ENCODE data around the gene RBM19.

RBM19 gene

GRCh38 chr12:113900716-113901115, 65.4 kb downstream of the RBM19 start:
- no peak for DNase-seq

DNA sequence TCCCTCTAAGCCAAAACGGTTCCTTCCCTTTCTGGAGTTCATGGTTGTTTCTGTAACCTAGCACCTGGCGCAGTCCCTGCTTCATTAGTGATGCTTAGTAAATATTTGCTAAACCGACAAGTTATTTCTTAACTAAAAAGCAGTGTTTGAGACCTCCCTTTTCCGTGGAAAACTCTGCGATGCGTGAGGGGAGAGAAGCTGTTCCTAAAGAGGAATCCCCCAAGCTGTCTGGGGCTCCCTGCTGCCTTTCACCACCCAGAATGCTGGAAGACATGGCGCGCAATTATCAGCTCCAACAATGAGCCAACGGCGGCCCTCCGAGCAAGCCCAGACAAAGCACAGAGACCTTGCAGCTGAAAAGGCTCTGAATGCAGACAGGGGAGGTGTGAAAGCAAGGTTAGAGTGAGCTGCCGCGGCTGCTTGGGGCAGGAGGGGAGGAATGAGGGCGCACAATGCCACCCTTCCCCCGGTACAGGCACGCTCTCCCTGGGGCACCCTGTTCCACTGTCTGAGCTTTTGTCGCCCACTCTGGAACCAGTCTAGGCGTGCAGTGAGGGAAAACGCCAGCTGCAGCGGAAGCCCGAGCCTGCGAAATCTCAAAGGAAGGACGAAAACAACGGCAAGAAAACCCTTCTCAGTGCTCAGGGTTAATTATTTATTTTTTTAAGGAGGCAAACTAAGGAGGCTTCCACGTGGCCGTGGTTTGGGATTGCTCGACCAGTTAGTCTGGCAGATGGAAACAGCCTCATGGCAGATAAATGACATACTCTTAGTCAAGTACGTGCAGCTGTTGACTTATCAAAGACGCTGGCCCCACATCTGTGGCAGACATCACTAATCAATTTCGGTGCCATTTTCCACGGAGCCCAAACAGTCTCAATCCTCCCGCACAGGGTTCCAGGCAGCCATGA, 66.3 kb downstream of the RBM19 start:
- DNase-seq = no peak

DNA sequence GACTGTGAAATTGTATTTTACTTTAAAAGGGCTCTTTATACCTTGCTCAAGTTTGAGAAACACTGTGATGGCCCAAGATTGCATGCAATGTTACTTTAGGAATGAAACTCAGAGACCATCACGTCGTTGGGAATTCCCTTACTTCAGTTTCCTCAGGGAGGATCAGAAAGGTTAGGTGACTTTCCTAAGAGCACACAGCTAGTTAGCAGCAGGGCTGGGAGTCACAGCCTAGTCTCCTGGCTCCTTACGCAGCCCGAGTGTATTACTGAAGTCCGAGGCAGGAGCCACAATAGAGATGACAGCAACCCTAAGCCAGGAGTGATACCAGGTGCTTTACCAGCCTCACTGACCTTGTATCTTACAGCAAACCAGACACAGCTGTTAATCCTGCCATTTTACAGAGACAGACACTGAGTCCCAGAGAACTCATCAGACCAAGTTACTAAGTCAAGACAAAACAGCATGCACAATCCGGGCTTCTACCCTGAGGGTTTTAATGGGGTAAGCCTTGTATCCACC, 67.0 kb downstream of the RBM19 start:
- DNase-seq = no peak

DNA sequence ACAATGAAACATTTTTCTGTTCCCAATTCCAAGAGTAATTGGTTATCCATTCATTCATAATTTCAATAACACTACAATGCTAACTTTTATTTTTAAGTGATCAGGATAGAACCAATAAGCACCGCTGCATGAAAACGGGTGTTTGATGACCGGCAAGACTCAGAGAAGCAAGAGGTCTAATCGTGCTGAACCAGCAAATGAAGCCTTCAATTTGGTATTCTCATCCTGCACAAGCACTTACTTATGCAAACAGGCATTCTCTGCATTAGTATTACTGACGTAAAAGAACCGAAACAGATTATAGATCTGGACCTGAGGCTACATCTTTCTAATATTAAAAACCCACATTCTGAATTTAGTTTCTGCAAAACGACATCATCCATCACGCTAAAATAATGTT, 67.7 kb downstream of the RBM19 start:
- DNase-seq = no peak

GRCh38 chr12:113897406-113897805, 68.7 kb downstream of the RBM19 start:
- DNase-seq = no peak

DNA sequence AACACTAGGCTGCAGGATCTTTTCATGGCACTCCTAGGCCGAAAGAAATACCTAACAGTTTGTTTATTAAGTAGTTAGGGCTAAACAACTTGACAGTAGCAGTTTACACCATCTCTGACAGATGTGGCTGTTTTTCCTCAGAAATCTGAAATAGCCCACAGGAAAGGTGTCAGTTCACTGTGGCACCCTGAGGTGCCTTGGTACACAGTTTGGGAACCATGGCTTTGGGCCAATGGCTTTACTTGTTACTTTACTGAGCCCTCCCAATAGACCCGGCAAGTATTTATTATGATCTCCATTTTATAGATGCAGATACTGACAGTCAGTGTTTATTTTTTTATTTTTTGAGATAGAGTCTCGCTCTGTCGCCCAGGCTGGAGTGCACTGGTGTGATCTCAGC, 69.3 kb downstream of the RBM19 start:
- no peak for DNase-seq

DNA sequence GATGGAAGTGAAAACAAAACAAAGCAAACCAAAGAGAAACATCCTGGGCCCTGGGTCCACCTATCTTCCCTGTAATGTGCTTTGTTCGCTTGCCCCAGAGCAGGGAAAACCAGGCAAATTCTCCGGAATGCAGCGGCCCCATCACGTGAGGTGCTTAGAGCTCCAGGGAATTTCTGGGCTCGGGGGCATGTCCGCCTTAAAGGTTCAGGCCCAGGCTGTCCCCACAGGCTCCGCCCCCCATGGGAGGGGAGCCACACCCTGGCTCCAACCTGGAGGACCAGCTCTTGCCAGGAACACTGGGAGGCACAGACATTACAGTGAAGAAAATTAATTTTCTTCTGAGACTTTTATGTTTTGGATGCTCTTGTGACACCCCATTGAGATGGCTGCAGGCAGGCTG, 69.9 kb downstream of the RBM19 start:
- no peak for DNase-seq

GRCh38 chr12:113895176-113895575, 70.9 kb downstream of the RBM19 start:
- DNase-seq = no peak

- DNase-seq = no peak
Observed at GRCh38 chr12:113894697-113895096, 71.4 kb downstream of the RBM19 start.

DNA sequence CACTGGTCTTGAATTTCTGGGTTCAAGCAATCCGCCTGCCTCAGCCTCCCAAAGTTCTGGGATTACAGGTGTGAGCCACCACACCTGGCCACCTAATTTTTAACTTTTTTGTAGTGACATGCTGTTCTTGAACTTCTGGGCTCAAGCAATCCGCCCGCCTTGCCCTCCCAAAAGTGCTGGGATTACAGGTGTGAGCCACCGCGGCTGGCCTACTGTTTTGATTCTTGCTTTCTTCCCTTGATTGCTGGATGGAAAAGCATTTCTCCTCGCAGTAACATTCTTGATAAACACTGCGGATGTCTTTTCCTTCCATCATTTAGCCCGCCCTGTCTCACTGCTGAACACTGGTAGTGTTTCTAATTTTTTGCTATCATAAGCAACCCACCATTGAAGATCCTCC, 72.9 kb downstream of the RBM19 start:
- no peak for DNase-seq

GRCh38 chr12:113892556-113892955, 73.6 kb downstream of the RBM19 start:
- no peak for DNase-seq

- DNase-seq = no peak
Observed at GRCh38 chr12:113891739-113892520, 74.2 kb downstream of the RBM19 start.

- DNase-seq = no peak
Observed at GRCh38 chr12:113891167-113891692, 74.9 kb downstream of the RBM19 start.

DNA sequence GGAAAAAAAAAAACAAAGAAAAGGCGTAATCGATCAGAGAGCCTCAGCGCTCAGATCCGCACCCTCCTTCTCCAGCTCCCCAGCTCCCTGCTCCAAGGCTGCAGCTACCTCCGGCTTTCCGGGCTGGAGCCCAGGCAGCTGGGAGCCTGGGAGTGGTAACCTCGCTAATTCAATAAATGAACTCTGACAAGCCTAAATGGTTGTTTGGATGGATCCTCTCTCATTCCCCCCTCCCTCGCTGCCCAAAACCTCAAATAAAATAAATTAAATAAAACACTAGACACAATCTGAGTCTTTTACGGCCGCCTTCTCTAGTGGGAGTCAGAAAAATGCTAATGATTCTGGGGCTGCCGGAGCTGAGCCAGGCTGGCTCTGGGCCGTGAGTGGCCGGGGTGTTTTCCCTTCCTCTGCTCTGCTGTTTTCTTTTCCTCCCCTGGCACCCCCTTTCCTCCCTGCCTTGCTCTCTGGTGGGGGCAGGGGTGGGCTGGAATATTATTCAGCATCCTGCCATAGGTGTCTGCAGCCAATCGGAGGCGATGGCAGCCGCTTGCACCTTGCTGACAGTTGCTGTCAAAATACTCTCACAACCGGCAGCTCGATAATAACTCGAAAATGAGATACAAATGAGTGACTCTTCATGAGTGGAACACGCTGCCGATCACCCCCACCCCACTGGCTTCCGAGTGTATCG, 76.1 kb downstream of the RBM19 start:
- DNase-seq = no peak

DNA sequence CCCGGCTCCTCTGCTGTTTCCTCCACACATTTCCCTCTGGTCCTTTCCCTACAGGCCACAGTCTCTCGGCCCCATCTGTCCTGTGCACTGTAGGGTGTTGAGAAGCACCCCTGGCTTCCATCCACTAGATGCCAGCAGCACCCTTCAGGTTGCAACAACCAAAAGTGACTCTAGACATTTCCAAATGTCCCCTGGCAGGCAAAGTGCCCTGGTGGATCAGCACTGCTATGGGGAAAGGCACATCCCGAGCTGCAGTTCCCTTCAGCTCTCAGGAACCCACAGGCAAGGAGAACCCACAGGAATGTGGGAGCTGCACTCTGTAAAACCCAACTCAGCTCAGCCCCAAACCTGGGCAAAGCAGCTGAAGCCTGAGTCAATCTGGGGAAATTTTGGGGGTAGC, 77.0 kb downstream of the RBM19 start:
- no peak for DNase-seq

DNA sequence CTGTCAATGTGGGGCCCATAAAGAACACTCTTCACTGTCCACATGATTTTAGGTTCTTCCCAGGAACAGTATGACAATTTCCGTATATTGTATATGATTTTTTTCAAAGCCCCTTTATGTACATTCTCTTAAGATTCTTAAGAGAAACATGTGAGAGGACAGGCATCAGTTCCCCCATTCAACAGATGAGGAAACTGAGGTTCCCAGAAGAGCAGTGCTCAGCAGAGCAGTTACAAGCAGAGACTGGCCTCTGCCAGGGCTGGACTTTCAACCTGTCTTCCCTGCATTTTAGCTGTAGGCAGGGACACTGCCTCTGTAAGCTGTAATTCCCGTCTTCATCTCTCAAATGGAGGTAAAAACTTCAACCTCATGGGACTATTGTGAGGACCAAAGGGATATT, 77.7 kb downstream of the RBM19 start:
- DNase-seq = no peak

DNA sequence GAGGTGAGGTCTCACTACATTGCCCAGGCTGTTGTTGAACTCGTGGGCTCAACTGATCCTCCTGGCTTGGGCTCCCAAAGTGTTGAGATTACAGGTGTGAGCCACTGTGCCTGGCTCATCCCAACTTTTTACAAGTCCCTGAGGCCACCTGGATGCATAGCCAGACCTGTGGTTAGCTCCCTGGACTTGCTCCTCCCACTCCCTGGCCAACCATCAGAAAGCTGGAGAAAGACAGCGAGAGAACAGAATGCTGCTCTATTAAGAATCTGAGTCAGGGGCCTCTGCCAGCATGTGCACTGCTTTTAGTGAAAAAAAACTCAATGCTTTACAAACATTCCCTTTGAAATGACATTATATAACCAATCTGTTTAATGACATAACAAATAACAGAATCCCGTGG, 78.2 kb downstream of the RBM19 start:
- no peak for DNase-seq

GRCh38 chr12:113886721-113887120, 79.4 kb downstream of the RBM19 start:
- DNase-seq = no peak

DNA sequence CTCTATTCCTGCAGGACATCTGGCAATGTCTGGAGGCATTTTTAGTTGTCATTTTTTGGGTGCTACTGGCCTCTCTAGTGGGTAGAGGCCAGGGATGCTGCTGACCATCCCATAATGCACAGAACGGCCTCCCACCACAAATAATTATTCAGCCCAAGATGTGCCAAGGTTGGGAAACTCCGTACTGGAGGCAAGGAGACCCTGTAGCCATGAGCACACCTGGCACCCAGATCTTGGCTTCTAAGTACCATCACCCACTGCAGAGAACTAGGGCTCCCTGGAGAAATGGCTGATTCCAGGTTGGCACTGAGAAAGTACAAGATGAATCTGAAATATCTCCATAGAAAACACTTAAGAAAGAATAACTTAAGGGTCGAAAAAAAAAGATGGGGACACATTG, 81.7 kb downstream of the RBM19 start:
- DNase-seq = no peak

- DNase-seq = no peak
Observed at GRCh38 chr12:113882690-113883089, 83.4 kb downstream of the RBM19 start.

- no peak for DNase-seq
Observed at GRCh38 chr12:113880988-113881962, 84.8 kb downstream of the RBM19 start.

- no peak for DNase-seq
Observed at GRCh38 chr12:113880326-113880725, 85.8 kb downstream of the RBM19 start.
